Activated CD8-positive, alpha-beta memory T cell treated with anti-CD3 and anti-CD28 coated beads for 36 hours (primary cell): ENCODE results near the gene PPP4R3A. TPM values are rescaled to one million over a fixed set of nuclear protein-coding genes. Genes with fewer than 3 reads are reported as not detected.

Experiments
- CTCF ChIA-PET: fragments of 350-600 bp; sonication (Branson Sonifier 250); formaldehyde crosslinking; loops from one replicate; lab custom pipeline; 2021; ENCODE audit warnings: antibody characterized with exemption; lab: Charles Lee
- POLR2A ChIA-PET: fragments of 350-600 bp; sonication (Branson Sonifier 250); formaldehyde crosslinking; loops from one replicate; lab custom pipeline; 2021; ENCODE audit warnings: antibody characterized with exemption; lab: Charles Lee
- total RNA-seq, 2 experiments: library from RNA; stranded (reverse); gene quantifications; one replicate each; pipeline ENCODE4 v1.2.3, GENCODE V29; 2021

PPP4R3A gene
- total RNA-seq, 2 experiments from 2014 or later, result 127 to 136 TPM

DNA sequence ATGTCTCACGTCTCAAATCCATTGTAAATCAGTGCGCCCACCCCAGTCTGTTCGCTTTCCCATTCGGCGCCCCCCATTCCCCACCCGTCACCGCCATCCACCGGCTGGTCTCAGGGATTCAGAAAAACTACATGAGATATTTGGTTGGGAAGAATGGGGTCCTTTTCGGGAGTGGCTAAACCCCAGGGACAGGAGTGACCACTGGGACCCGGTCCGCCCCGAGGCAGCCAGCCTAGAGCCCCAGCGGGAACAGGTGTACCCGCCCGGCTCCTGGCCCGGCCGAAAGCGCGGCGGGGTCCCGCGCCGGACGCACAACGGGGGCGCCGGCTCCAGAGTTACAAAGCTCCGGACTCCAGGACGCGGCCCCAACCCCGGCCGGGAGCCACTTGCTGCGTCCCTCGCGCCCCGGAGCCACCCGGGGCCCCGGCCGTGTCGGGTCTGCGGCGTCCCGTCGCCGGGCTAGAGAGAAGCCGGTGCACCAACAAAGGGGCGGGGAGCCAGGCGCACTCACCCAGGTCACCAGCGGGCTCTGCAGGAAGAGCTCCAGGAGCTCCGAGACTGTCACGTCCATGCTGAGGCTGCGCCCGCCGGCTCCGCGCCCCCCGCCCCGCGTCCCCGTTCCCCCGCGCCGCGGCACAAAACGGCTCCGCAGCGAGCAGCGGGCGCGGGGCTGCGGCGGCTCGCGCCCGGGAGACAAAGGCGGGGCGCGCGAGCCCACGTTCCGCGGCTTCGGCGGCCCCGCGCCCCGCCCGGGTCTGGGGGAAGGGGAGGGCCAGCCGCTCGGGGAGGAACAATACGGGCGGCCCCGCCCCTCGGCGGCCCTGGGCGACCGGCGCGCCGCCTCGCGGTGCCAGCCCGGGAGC lies 92.8 kb downstream of the PPP4R3A start, which contains the start of gene CCDC88C:
Gene CCDC88C (minus strand): TSS at position 701 of the 863 bp plus-strand sequence. CDS start 130 bp downstream, at position 571.
- ChIA-PET CTCF (interaction anchor here (0.6 to 5.7 kb wide), 15 partner anchors 11 to 100 kb away, joined by 3 to 49 read pairs (median 7); no protein-coding TSS in a partner anchor), POLR2A (interaction anchor here (0.5 to 5.3 kb wide), 13 partner anchors 8 to 99 kb away, joined by 3 to 45 read pairs (median 6); no protein-coding TSS in a partner anchor)

DNA sequence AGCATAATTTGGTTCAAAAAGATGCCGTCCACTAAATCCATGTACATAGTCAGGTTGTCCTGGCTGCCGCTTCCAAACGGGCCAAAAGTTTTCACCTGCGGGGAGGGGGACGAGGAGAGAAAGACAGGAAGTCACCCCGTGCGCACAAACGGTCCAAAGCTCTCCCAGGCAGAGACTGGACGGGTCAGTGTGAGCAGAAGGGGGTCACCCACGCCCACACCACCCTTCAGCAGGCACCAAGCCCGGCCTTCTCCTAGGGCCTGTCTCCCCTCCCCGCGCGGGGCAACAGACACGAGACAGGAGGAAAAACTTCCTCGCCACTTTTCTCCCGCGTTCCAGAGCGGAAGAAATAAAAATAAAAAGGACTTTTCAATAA lies 93.4 kb downstream of the PPP4R3A start:
- ChIA-PET CTCF (interaction anchor here (1.2 to 5.7 kb wide), 10 partner anchors 17 to 101 kb away, joined by 3 to 49 read pairs (median 8); no protein-coding TSS in a partner anchor), POLR2A (interaction anchor here (0.9 to 5.3 kb wide), 14 partner anchors 8 to 101 kb away, joined by 3 to 45 read pairs (median 6); no protein-coding TSS in a partner anchor)

DNA sequence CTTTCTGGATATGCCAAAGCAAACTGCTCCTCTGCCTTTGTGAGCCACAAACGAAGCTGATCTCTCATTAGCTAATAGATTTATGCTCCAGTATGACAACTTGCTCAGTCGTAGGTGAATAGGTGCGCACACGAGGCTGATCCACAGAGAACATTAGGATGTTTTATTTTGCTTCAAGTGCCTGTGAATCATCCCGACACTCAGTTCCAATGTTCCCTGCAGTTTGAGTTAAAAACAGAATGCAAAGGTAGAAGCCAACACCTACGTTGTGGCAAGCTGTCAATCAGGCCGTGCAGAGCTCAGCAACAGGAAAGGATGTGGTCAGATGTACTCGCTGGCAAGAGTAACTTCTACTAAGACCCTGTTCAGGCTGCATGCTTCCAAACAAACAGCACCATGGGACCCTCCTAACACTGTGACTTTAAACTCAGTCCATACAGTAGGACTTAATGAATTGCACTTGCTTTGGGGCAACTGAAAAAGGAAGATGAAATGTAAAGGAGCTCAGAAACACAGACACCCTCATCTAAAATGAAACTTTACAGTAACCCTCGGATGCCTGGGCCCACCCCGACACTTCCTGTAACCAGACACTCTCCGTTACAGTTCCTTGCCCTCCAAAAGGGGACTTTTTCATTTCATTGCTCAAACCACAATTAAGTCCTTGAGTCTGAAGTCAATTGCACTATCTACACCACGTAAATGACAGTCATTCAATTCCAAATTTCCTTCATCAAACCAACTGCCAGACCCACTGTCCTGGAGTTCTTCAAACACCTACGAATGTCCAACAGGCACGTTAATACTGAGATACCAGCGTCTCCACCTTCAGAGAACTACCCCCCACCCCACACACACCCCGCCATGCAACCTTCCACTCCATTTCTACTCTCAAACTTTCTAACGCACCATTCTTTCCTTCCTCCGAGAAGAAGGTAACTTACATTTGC lies 94.0 kb downstream of the PPP4R3A start:
- ChIA-PET CTCF (interaction anchor here (0.7 to 5.7 kb wide), 16 partner anchors 11 to 100 kb away, joined by 3 to 49 read pairs (median 6); no protein-coding TSS in a partner anchor), POLR2A (interaction anchor here (0.6 to 5.3 kb wide), 15 partner anchors 11 to 101 kb away, joined by 3 to 45 read pairs (median 6); no protein-coding TSS in a partner anchor)

DNA sequence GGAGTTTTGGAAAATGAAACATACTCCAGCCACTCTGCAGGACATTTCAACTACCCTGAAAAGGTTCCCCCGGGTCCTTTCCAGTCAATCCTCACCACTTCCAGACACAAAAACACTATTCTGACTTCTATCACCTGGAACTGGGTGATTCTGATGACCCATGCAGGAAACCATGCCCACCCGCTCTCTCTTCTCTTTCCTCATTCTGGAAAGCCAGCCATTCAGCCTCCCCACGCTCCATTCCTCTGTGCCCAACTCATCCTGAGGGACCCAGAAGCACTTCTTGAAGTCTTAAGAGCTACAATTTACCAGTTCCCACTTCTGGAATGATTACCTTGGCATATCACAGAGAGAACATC lies 95.7 kb downstream of the PPP4R3A start:
- ChIA-PET POLR2A (interaction anchor here (2.3 to 5.3 kb wide), 2 partner anchors 64 to 99 kb away, joined by 6 to 45 read pairs; no protein-coding TSS in a partner anchor), CTCF (interaction anchor here (0.8 to 5.7 kb wide), 10 partner anchors 14 to 99 kb away, joined by 3 to 49 read pairs (median 9); no protein-coding TSS in a partner anchor)

DNA sequence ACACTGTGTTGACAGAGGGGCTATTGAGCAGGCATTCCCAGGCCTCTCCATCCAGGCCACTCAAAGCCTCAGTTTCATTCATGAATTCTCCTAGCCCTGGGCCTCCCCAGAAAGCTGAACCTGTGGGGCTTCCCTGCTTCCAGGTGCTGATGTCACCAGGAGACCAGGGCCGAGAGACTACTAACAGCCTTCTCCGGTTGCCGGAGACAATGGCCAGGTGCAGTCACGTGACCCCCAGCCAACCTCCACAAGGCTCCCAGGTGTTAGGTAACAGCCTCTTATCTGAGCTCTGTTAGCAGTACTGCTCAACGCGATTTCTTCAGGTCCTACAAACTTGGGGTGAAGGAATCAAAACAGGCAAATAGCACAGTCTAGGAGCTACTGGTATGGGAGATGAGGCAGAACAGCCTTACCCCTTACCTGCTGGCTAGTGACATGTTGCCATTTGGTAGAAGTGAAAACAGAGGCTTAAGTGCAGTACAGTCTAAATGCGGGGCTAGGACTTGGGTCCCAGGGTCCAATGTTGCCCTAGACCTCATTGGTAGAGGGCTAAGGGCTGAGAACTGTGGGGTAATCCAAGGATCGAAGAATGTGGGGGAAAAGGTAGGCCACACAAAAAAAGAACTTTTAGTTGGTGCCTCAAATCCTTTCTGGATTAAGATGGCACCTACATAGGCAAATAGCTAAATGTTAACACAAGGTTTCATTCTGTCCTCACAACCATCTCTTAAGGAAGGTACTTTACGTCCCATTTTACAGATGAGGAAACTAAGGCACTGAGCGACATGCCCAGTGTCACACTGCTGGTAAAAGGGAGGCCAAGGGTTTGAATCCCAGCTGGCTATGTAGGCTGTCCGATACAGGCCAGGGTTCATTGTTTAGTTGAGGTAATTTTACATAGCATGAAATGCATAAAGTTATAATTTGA lies 96.3 kb downstream of the PPP4R3A start:
- ChIA-PET CTCF (interaction anchor here (1.0 to 5.7 kb wide), 10 partner anchors 11 to 98 kb away, joined by 3 to 49 read pairs (median 4); no protein-coding TSS in a partner anchor), POLR2A (interaction anchor here (1.6 to 5.3 kb wide), 2 partner anchors 16 to 64 kb away, joined by 6 to 45 read pairs; no protein-coding TSS in a partner anchor)

DNA sequence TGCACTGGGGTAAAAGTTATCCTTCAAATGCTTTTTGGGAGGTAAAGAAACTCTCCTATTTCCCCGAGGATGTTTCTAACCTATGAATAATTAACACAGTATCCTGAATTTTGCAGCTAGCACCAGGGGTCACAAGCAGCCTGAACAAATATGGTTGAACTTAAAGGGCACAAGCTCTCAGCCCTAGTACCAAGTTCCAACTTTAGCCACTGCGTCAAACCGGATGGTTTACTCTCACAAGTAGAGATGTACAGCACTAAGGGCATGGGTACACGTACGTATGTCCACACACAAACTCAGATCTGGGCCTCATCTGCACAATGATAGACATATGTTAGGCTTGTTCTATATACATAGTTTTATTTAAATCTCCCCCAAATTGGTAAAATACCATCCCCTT lies 97.2 kb downstream of the PPP4R3A start:
- CTCF ChIA-PET, result interaction anchor here (1.0 to 3.4 kb wide), 4 partner anchors 12 to 63 kb away, joined by 3 to 24 read pairs (median 4); no protein-coding TSS in a partner anchor
- POLR2A ChIA-PET, result interaction anchor here (1.6 kb wide), 1 partner anchor 15 kb away, joined by 6 read pairs; no protein-coding TSS in a partner anchor

DNA sequence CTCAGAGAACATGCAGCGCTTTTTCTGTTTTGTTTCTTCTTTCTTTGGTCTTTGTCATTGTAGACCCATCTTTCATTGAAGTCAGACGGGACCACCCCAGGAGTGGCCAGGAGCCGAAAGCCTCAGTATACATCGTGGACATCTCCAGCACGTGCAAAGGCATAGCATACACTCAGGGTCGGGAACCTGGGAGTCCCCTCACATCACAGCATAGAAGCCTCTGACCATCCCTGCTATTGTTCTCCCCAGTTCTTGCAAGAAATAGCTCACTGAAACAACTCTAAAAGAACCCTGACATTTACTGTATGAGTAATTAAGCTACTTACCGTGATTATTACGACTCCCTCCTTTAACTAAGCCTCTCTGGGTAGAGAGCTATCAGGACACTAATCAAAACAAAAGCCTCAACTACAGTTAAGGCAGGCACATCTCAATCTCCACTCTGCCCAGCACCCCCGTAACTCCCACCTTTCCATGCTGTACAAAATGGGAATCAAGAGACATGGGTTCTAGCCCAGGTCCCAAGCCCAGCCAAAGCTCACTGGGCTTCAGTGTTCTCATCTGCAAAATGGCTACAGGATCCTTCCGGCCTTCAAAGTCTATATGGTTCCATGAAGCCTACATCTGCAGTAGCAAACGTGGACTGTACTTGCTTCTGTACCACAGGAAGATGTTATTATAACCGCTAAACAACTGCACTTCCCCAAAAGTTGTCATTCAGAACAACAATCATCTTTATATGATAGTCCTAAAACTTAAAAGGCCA lies 99.2 kb downstream of the PPP4R3A start:
- ChIA-PET CTCF (interaction anchor here (0.9 to 2.2 kb wide), 8 partner anchors 12 to 500 kb away, joined by 3 to 12 read pairs (median 4); no protein-coding TSS in a partner anchor), POLR2A (interaction anchor here (0.6 to 1.3 kb wide), 5 partner anchors 13 to 485 kb away, joined by 3 to 9 read pairs (median 6); no protein-coding TSS in a partner anchor)

DNA sequence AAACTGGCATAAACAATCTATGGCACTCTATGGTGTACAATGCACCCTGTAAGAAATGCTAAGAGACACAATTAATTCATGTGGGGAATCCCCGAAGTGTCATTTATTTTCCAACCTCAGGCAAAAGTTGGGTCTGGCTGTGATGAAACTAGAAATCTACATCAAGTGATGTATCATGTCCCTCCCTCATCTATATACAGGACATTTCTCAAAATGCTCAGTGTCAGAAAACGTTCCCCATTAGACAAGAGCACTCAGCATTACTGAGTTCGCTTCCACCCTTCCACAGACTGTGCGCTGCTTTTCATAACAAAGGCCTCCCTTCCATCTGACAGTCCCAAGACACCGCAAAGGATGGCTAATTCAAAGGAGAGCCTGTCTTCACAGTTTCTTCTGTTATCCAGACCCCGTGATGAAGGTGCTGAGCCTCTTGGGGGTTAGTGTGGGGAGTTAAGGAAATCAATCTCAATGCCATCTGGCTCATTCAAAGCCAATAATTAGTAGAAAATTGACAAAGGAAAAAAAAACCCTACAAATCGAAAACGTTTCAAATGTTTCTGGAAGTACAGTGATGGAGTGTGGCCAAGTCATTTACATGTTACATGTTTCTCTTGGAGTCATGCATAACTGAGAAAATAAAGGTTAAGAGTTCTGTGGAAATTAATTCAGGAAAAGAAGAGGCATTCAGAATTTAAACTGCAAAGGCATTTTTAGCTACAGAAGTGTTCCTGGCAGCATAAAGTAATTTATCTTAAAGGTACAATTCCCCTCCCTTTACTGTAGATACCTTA lies 100.0 kb downstream of the PPP4R3A start:
- ChIA-PET CTCF (interaction anchor here (1.0 to 2.2 kb wide), 5 partner anchors 11 to 89 kb away, joined by 3 to 12 read pairs (median 5); no protein-coding TSS in a partner anchor), POLR2A (interaction anchor here (0.9 to 1.3 kb wide), 4 partner anchors 12 to 87 kb away, joined by 3 to 9 read pairs (median 4); no protein-coding TSS in a partner anchor)

DNA sequence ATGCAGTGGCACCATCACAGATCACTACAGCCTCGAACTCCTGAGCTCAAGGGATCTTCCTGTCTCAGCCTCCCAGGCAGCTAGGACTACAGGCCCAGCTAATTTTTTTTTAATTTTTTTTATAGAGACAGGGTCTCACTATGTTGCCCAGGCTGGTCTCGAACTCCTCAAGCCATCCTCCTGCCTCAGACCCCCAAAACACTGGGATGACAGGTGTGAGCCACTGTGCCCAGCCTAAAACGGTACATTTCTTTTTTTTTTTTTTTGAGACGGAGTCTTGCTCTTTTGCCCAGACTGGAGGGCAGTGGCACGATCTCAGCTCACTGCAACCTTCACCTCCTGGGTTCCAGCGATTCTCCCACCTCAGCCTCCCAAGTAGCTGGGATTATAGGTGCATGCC lies 100.9 kb downstream of the PPP4R3A start:
- POLR2A ChIA-PET, result interaction anchor here (0.7 to 1.0 kb wide), 5 partner anchors 8 to 40 kb away, joined by 3 to 7 read pairs (median 4); partner anchors contain the start of gene CCDC88C
- CTCF ChIA-PET, result interaction anchor here (0.6 to 1.9 kb wide), 6 partner anchors 20 to 88 kb away, joined by 3 to 5 read pairs (median 4); no protein-coding TSS in a partner anchor

Other genes with a start within 250 kb of the PPP4R3A start
- gene CCDC88C, start 92.5 kb downstream of the PPP4R3A start, total RNA-seq, result 10 to 100 TPM; 60.7 to 66.0 TPM
- not detected for gene CATSPERB, start 221.8 kb upstream of the PPP4R3A start, total RNA-seq